NCI-H1436 treated with DMSO at 0.1 percent for 48 hours (cell line): ENCODE measurements around the gene PRKAA2.

Source experiments
- DNase-seq: peaks from one replicate; lab custom pipeline; 2025; lab: John Stamatoyannopoulos, UW

PRKAA2 gene

DNA sequence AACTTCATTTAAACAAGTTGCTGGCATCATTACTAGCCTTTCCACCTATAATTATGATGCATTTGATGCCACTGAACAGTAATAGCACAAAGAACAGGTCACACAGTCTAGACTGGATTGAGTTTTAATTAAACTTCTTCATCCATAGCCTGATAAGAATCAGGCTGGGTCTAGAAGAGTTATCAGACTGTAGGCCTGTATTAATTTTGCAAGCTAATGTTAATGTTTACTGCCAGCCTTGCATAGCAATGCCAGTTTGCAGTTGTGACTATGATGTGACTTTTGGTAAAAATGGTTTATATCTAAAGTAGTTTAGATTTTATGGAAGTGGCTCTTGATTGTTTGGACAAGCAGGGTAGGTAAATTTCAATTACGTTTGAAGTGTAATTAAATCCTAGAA, 68.0 kb downstream of the PRKAA2 start:
- no peak for DNase-seq

- no peak for DNase-seq
Observed at GRCh38 chr1:56715156-56715555, 70.0 kb downstream of the PRKAA2 start.

- no peak for DNase-seq
Observed at GRCh38 chr1:56719171-56719570, 74.1 kb downstream of the PRKAA2 start.

DNA sequence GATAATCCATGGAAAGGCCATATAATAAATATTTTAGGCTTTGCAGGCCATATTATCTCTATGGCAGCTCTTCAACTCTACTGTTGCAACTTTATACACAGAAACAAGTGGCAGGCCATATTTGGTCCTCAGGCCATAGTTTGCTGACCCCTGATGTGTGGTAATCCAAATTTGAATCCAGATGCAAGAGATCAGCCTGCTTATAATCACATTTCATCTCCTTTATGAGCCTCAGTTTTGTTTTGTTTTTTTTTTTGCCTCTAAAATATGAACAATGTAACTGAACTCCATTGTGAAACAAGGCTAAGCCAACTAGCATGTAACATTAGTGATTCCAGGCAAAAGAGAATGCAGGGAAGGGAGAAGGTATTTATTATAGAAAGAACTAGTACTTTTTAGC, 81.6 kb downstream of the PRKAA2 start:
- no peak for DNase-seq

GRCh38 chr1:56728964-56729363, 83.8 kb downstream of the PRKAA2 start:
- DNase-seq: no peak

DNA sequence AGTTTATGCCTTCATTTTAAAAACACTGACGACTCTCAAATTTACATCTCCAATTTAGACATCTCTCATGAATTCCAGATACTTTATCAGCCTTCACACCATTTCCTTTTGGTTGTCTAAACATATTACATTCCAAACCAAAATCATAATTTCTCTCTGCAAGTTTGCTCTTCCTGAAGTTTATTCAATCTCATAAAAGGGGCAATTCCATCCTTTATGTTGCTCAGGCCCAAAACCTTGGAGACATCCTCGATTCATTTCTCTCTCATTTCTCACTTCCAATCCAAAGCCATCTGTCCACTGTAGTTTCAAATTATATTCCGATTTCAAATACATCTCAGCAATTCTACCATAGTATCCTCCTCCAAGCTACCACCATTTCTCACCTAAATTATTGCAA, 100.1 kb downstream of the PRKAA2 start:
- DNase-seq: no peak

GRCh38 chr1:56754708-56755479, 109.8 kb downstream of the PRKAA2 start:
- no peak for DNase-seq

DNA sequence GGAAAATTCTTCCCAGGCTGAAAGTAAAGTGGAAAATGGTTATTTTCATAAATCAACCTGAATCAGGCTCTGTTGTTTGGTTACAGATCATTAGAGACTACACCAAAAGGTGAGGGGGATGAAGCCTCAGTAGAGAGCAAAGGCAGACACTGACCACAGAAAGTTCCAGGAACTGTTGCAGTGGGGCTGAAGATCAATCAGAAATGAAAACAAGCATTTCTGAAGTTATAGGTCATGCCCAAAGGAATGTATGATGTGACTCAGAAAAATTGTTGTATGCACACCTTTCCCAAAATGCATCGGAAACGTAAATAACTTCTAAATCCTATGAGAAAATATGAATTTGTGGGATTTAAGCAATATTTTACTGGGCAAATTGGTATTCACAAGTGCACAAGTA, 110.8 kb downstream of the PRKAA2 start:
- DNase-seq: no peak

GRCh38 chr1:56758135-56758534, 113.0 kb downstream of the PRKAA2 start:
- DNase-seq: no peak

DNA sequence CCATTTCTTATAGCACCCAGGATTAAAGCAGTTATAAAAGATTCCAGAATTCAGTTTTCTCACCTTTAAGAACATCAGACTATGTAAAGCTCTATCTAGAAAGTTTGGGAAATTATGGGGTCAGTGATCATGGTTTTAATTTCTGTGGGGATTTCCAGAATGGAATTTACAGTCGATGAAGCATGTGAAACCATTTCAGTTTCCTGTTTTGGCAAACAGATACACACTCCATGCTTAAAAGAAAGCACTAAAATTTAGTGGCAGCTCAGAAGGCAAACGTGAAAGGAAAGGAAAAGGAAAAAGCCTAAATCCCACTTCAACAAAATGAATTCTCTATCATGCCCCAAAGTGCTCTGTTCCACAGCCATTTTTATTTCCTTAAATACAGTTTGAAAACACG, 113.7 kb downstream of the PRKAA2 start:
- no peak for DNase-seq
